Measurements from ENCODE around the gene CBX1.

The CBX1 gene

GRCh38 chr17:48113201-48113676, 12.0 kb upstream of the CBX1 start:
- no peaks in the 10 kb centered on the region for H3K9me3 ChIP-seq (ENCODE audit: control insufficient read depth, low read length)
- H3K23ac ChIP-seq (ENCODE audit: low read length in 2 of 2) = no peak overlapping the region
- no peak overlapping the region for H2BK15ac ChIP-seq (ENCODE audit: low read depth, poor library complexity, severe bottlenecking)
- no peak overlapping the region for H3K4me3 ChIP-seq (ENCODE audit: insufficient read depth in 1 of 2, low read depth in 1 of 2, low read length in 2 of 2)
- H2BK5ac ChIP-seq (ENCODE audit: low read depth, low read length, poor library complexity, severe bottlenecking) = no peak overlapping the region
- H3K4me2 ChIP-seq (ENCODE audit: low read length, poor library complexity, severe bottlenecking) = no peak overlapping the region
- H3K36me3 ChIP-seq (ENCODE audit: control insufficient read depth in 1 of 2, insufficient read depth in 2 of 2, low read depth in 1 of 2, low read length in 2 of 2) = peaks cover 25 to 33% of the 10 kb centered on the region in 2 experiments
- no peaks in the 10 kb centered on the region for H3K27me3 ChIP-seq (ENCODE audit: control insufficient read depth in 1 of 2, insufficient read depth in 1 of 2, low read length in 2 of 2)
- H2AK5ac ChIP-seq (ENCODE audit: low read length, severe bottlenecking) = no peak overlapping the region
- no peak overlapping the region for H4K91ac ChIP-seq (ENCODE audit: low read length)
- no peak overlapping the region for H2AFZ ChIP-seq (ENCODE audit: low read depth, low read length)
- no peak overlapping the region for H3K9ac ChIP-seq (ENCODE audit: low read length)
- DNase-seq = no peak
- H2BK12ac ChIP-seq (ENCODE audit: low read length in 2 of 2) = no peak overlapping the region
- H4K8ac ChIP-seq (ENCODE audit: low read length) = no peak overlapping the region
- H3K4ac ChIP-seq (ENCODE audit: low read depth in 1 of 2, low read length in 2 of 2) = no peak overlapping the region
- H3K27ac ChIP-seq (ENCODE audit: low read length, poor library complexity, severe bottlenecking) = no peak overlapping the region
- no peaks in the 10 kb centered on the region for H3K4me1 ChIP-seq (ENCODE audit: control insufficient read depth, insufficient read depth, low read depth, low read length)
- WGBS = 99% methylated on average over 5 of the region's 5 CpGs
- H3K14ac ChIP-seq (ENCODE audit: low read length in 2 of 2) = no peak overlapping the region
- peaks cover 18% of the 10 kb centered on the region for H3K79me1 ChIP-seq (replicated peaks; ENCODE audit: low read length, poor library complexity, severe bottlenecking)
- no peak overlapping the region for H2BK120ac ChIP-seq (ENCODE audit: low read depth, low read length)
- H3K18ac ChIP-seq (ENCODE audit: low read depth in 1 of 2, low read length in 2 of 2) = no peak overlapping the region

GRCh38 chr17:48111937-48112241, 10.6 kb upstream of the CBX1 start:
- no peak overlapping the region for H2BK12ac ChIP-seq (ENCODE audit: low read length in 2 of 2)
- no peak overlapping the region for H2AFZ ChIP-seq (ENCODE audit: low read depth, low read length)
- H4K91ac ChIP-seq (ENCODE audit: low read length) = no peak overlapping the region
- H3K14ac ChIP-seq (ENCODE audit: low read length in 2 of 2) = no peak overlapping the region
- no peak overlapping the region for H4K8ac ChIP-seq (ENCODE audit: low read length)
- peaks cover 15% of the 10 kb centered on the region for H3K79me1 ChIP-seq (replicated peaks; ENCODE audit: low read length, poor library complexity, severe bottlenecking)
- no peak overlapping the region for H2BK120ac ChIP-seq (ENCODE audit: low read depth, low read length)
- peaks cover 17 to 26% of the 10 kb centered on the region in 2 experiments for H3K36me3 ChIP-seq (ENCODE audit: control insufficient read depth in 1 of 2, insufficient read depth in 2 of 2, low read depth in 1 of 2, low read length in 2 of 2)
- 82% methylated on average over 2 of the region's 2 CpGs for WGBS
- no peak for DNase-seq
- H2BK15ac ChIP-seq (ENCODE audit: low read depth, poor library complexity, severe bottlenecking) = no peak overlapping the region
- no peak overlapping the region for H3K18ac ChIP-seq (ENCODE audit: low read depth in 1 of 2, low read length in 2 of 2)
- H3K27ac ChIP-seq (ENCODE audit: low read length, poor library complexity, severe bottlenecking) = no peak overlapping the region
- H3K9ac ChIP-seq (ENCODE audit: low read length) = no peak overlapping the region
- H3K4me3 ChIP-seq (ENCODE audit: insufficient read depth in 1 of 2, low read depth in 1 of 2, low read length in 2 of 2) = no peak overlapping the region
- H3K4me2 ChIP-seq (ENCODE audit: low read length, poor library complexity, severe bottlenecking) = no peak overlapping the region
- no peak overlapping the region for H2BK5ac ChIP-seq (ENCODE audit: low read depth, low read length, poor library complexity, severe bottlenecking)
- H3K9me3 ChIP-seq (ENCODE audit: control insufficient read depth, low read length) = no peaks in the 10 kb centered on the region
- H2AK5ac ChIP-seq (ENCODE audit: low read length, severe bottlenecking) = no peak overlapping the region
- no peak overlapping the region for H3K23ac ChIP-seq (ENCODE audit: low read length in 2 of 2)
- no peak overlapping the region for H3K4ac ChIP-seq (ENCODE audit: low read depth in 1 of 2, low read length in 2 of 2)
- H3K4me1 ChIP-seq (ENCODE audit: control insufficient read depth, insufficient read depth, low read depth, low read length) = peaks cover 1% of the 10 kb centered on the region
- no peaks in the 10 kb centered on the region for H3K27me3 ChIP-seq (ENCODE audit: control insufficient read depth in 1 of 2, insufficient read depth in 1 of 2, low read length in 2 of 2)

GRCh38 chr17:48110761-48111160, 9.5 kb upstream of the CBX1 start:
- no peak overlapping the region for H3K27ac ChIP-seq (ENCODE audit: low read length, poor library complexity, severe bottlenecking)
- no peak overlapping the region for H2AFZ ChIP-seq (ENCODE audit: low read depth, low read length)
- no peaks in the 10 kb centered on the region for H3K27me3 ChIP-seq (ENCODE audit: control insufficient read depth in 1 of 2, insufficient read depth in 1 of 2, low read length in 2 of 2)
- no peak overlapping the region for H2BK5ac ChIP-seq (ENCODE audit: low read depth, low read length, poor library complexity, severe bottlenecking)
- no peak overlapping the region for H3K14ac ChIP-seq (ENCODE audit: low read length in 2 of 2)
- 95% methylated on average over 9 of the region's 9 CpGs for WGBS
- no peak overlapping the region for H3K23ac ChIP-seq (ENCODE audit: low read length in 2 of 2)
- H2BK15ac ChIP-seq (ENCODE audit: low read depth, poor library complexity, severe bottlenecking) = no peak overlapping the region
- H4K8ac ChIP-seq (ENCODE audit: low read length) = no peak overlapping the region
- peaks cover 4% of the 10 kb centered on the region for H3K4me1 ChIP-seq (ENCODE audit: control insufficient read depth, insufficient read depth, low read depth, low read length)
- no peak overlapping the region for H3K4me2 ChIP-seq (ENCODE audit: low read length, poor library complexity, severe bottlenecking)
- no peak overlapping the region for H2AK5ac ChIP-seq (ENCODE audit: low read length, severe bottlenecking)
- no peaks in the 10 kb centered on the region for H3K9me3 ChIP-seq (ENCODE audit: control insufficient read depth, low read length)
- H3K18ac ChIP-seq (ENCODE audit: low read depth in 1 of 2, low read length in 2 of 2) = no peak overlapping the region
- H3K9ac ChIP-seq (ENCODE audit: low read length) = no peak overlapping the region
- no peak overlapping the region for H3K4me3 ChIP-seq (ENCODE audit: insufficient read depth in 1 of 2, low read depth in 1 of 2, low read length in 2 of 2)
- H4K91ac ChIP-seq (ENCODE audit: low read length) = no peak overlapping the region
- H3K4ac ChIP-seq (ENCODE audit: low read depth in 1 of 2, low read length in 2 of 2) = no peak overlapping the region
- no peak for DNase-seq
- peaks cover 13 to 19% of the 10 kb centered on the region in 2 experiments for H3K36me3 ChIP-seq (ENCODE audit: control insufficient read depth in 1 of 2, insufficient read depth in 2 of 2, low read depth in 1 of 2, low read length in 2 of 2)
- H2BK12ac ChIP-seq (ENCODE audit: low read length in 2 of 2) = no peak overlapping the region
- peaks cover 13% of the 10 kb centered on the region for H3K79me1 ChIP-seq (replicated peaks; ENCODE audit: low read length, poor library complexity, severe bottlenecking)
- H2BK120ac ChIP-seq (ENCODE audit: low read depth, low read length) = no peak overlapping the region

- H3K27me3 ChIP-seq (ENCODE audit: control insufficient read depth in 1 of 2, insufficient read depth in 1 of 2, low read length in 2 of 2) = no peaks in the 10 kb centered on the region
- H2BK12ac ChIP-seq (ENCODE audit: low read length in 2 of 2) = no peak within 1 kb of the TSS
- peak; percentile 93 for DNase-seq
- peak within 1 kb of the TSS; percentile 94 for H3K9ac ChIP-seq (ENCODE audit: low read length)
- peak within 1 kb of the TSS in 1 of 2 experiments; percentile 91 for H3K14ac ChIP-seq (ENCODE audit: low read length in 2 of 2)
- H3K4ac ChIP-seq (ENCODE audit: low read depth in 1 of 2, low read length in 2 of 2) = peak within 1 kb of the TSS; percentile 58 to 71
- H2BK5ac ChIP-seq (ENCODE audit: low read depth, low read length, poor library complexity, severe bottlenecking) = peak within 1 kb of the TSS; percentile 36
- H3K79me1 ChIP-seq (replicated peaks; ENCODE audit: low read length, poor library complexity, severe bottlenecking) = peaks cover 4% of the 10 kb centered on the region
- 1% methylated on average over 57 of the region's 64 CpGs for WGBS
- H2BK15ac ChIP-seq (ENCODE audit: low read depth, poor library complexity, severe bottlenecking) = peak within 1 kb of the TSS; percentile 98
- peak within 1 kb of the TSS; percentile 75 to 89 for H3K18ac ChIP-seq (ENCODE audit: low read depth in 1 of 2, low read length in 2 of 2)
- peak within 1 kb of the TSS in 1 of 2 experiments; percentile 68 for H3K23ac ChIP-seq (ENCODE audit: low read length in 2 of 2)
- peak within 1 kb of the TSS; percentile 88 for H2AFZ ChIP-seq (ENCODE audit: low read depth, low read length)
- H2BK120ac ChIP-seq (ENCODE audit: low read depth, low read length) = peak within 1 kb of the TSS; percentile 75
- peak within 1 kb of the TSS; percentile 84 for H4K8ac ChIP-seq (ENCODE audit: low read length)
- H3K9me3 ChIP-seq (ENCODE audit: control insufficient read depth, low read length) = no peaks in the 10 kb centered on the region
- H3K4me1 ChIP-seq (ENCODE audit: control insufficient read depth, insufficient read depth, low read depth, low read length) = peaks cover 4% of the 10 kb centered on the region
- H3K27ac ChIP-seq (ENCODE audit: low read length, poor library complexity, severe bottlenecking) = peak within 1 kb of the TSS; percentile 88
- H2AK5ac ChIP-seq (ENCODE audit: low read length, severe bottlenecking) = no peak within 1 kb of the TSS
- no peaks in the 10 kb centered on the region for H3K36me3 ChIP-seq (ENCODE audit: control insufficient read depth in 1 of 2, insufficient read depth in 2 of 2, low read depth in 1 of 2, low read length in 2 of 2)
- H4K91ac ChIP-seq (ENCODE audit: low read length) = peak within 1 kb of the TSS; percentile 72
- H3K4me3 ChIP-seq (ENCODE audit: insufficient read depth in 1 of 2, low read depth in 1 of 2, low read length in 2 of 2) = peak within 1 kb of the TSS; percentile 87 to 91
- peak within 1 kb of the TSS; percentile 75 for H3K4me2 ChIP-seq (ENCODE audit: low read length, poor library complexity, severe bottlenecking)
Observed at GRCh38 chr17:48107137-48108055, 6.1 kb upstream of the CBX1 start, which contains the start of gene SNX11. SNX11 (plus strand) TSS chr17:48107766; CDS start chr17:48112044, 4,278 bp downstream.

Data from mesenchymal stem cell (in vitro differentiated cells and primary cell).